GM15510 (cell line): ENCODE data around the gene AMT.

ENCODE experiments used
- POLR2A ChIP-seq: IDR thresholded peaks from 3 replicates; pipeline ENCODE4 v1.6.1; 2011; ENCODE audit warnings: borderline replicate concordance; ENCODE audit not compliant: insufficient read length; ENCODE audit errors: extremely low read depth

The AMT gene

GRCh38 chr3:49454898-49455681 lies 32.8 kb upstream of the AMT start:
- TF ChIP-seq POLR2A, result no peak

GRCh38 chr3:49454458-49454857 lies 32.2 kb upstream of the AMT start:
- TF ChIP-seq POLR2A, result no peak

GRCh38 chr3:49453621-49454020 lies 31.3 kb upstream of the AMT start:
- TF ChIP-seq POLR2A, result no peak

GRCh38 chr3:49445391-49445790 lies 23.1 kb upstream of the AMT start:
- TF ChIP-seq POLR2A, result no peak

- TF ChIP-seq POLR2A, result no peak
These were observed 12.5 kb upstream of the AMT start for GRCh38 chr3:49434731-49435130.

- no peak for TF ChIP-seq POLR2A
These were observed 6.4 kb upstream of the AMT start for GRCh38 chr3:49428752-49429080.

- TF ChIP-seq POLR2A, result no peak
These were observed 5.3 kb upstream of the AMT start for GRCh38 chr3:49427586-49427985.

GRCh38 chr3:49424816-49425215 lies 2.5 kb upstream of the AMT start:
- TF ChIP-seq POLR2A, result no peak

- no peak for TF ChIP-seq POLR2A
These were observed 339 bp downstream of the AMT start for GRCh38 chr3:49421890-49422378.

GRCh38 chr3:49417516-49418120 lies 4.7 kb downstream of the AMT start:
- no peak for TF ChIP-seq POLR2A

- TF ChIP-seq POLR2A, result no peak
These were observed 5.4 kb downstream of the AMT start for GRCh38 chr3:49416867-49417266.

- no peak for TF ChIP-seq POLR2A
These were observed 6.2 kb downstream of the AMT start for GRCh38 chr3:49415931-49416601.

GRCh38 chr3:49414753-49415152 lies 7.5 kb downstream of the AMT start:
- TF ChIP-seq POLR2A, result no peak

GRCh38 chr3:49413338-49413734 lies 8.9 kb downstream of the AMT start:
- TF ChIP-seq POLR2A, result no peak

GRCh38 chr3:49412632-49413337 lies 9.5 kb downstream of the AMT start:
- no peak for TF ChIP-seq POLR2A
